Lung (tissue), 12 donors: ENCODE measurements around the gene C2orf92. TPM values are rescaled to one million over a fixed set of nuclear protein-coding genes. Genes with fewer than 3 reads are reported as not detected.

Experiments used
- ATAC-seq: fragments of 200-7000 bp; cut with Tn5 transposase; one replicate; pipeline ENCODE4 v1.9.1; 2020; ENCODE audit warnings: moderate number of reproducible peaks; ENCODE audit not compliant: insufficient read depth, low FRiP score
- DNase-seq, 3 donors: peaks; one replicate each; pipeline ENCODE4 v3.0.0-alpha.2; 2013 to 2017
- H3K27ac ChIP-seq, 2 donors: one replicate each; pipeline ENCODE4 v1.5.1; 2013; ENCODE audit warnings: mild to moderate bottlenecking in 2 of 2, moderate library complexity in 2 of 2, control low read depth in 1 of 2, inconsistent platforms in 1 of 2, low read depth in 1 of 2, low read length in 1 of 2
- H3K27me3 ChIP-seq, 3 donors: one replicate each; pipeline ENCODE4 v1.5.1; 2013; ENCODE audit warnings: low read length in 2 of 3; ENCODE audit not compliant: control insufficient read depth in 3 of 3, insufficient read depth in 3 of 3
- H3K36me3 ChIP-seq, 4 donors: one replicate each; pipeline ENCODE4 v1.5.1; 2013; ENCODE audit warnings: low read length in 4 of 4, mild to moderate bottlenecking in 1 of 4, moderate library complexity in 1 of 4; ENCODE audit not compliant: control insufficient read depth in 4 of 4, insufficient read depth in 4 of 4
- H3K4me1 ChIP-seq, 5 donors: one replicate each; pipeline ENCODE4 v1.5.1; 2013; ENCODE audit warnings: low read length in 5 of 5, mild to moderate bottlenecking in 2 of 5, moderate library complexity in 1 of 5; ENCODE audit not compliant: control insufficient read depth in 5 of 5, insufficient read depth in 5 of 5
- H3K4me3 ChIP-seq: one replicate; pipeline ENCODE4 v1.5.1; 2013; ENCODE audit warnings: mild to moderate bottlenecking, control low read depth, moderate library complexity
- H3K9ac ChIP-seq, 2 donors: one replicate each; pipeline ENCODE4 v1.5.1; 2013; ENCODE audit warnings: low read length in 2 of 2, control low read depth in 1 of 2; ENCODE audit not compliant: insufficient read depth in 1 of 2
- H3K9me3 ChIP-seq, 4 donors: one replicate each; pipeline ENCODE4 v1.5.1; 2013; ENCODE audit warnings: low read length in 3 of 4, mild to moderate bottlenecking in 1 of 4, moderate library complexity in 1 of 4; ENCODE audit not compliant: control insufficient read depth in 4 of 4, insufficient read depth in 3 of 4
- CTCF ChIP-seq: IDR thresholded peaks from 2 replicates; pipeline ENCODE4 v1.5.1; 2012; ENCODE audit warnings: mild to moderate bottlenecking; ENCODE audit errors: control extremely low read depth, extremely low read depth
- WGBS, 2 donors: extraction: QIAGEN DNeasy Blood & Tissue Kit; methylation state at CpG; one replicate each; pipeline ENCODE4 v1.1.7; 2013; 5-methylcytosine and 5-hydroxymethylcytosine counted together
- polyA plus RNA-seq, 2 donors: library from polyadenylated mRNA; stranded (reverse); fragments of 200-250 nt; gene quantifications; one replicate each; pipeline ENCODE4 v1.2.1, GENCODE V29; 2013
- total RNA-seq, 2 donors: library from RNA; depleted of rRNA in 1 of 2; stranded (reverse); fragments of >200 nt in 1 of 2; gene quantifications; one replicate each; pipeline ENCODE4 v1.2.1, GENCODE V29; 2014 to 2021
- donor health status: control.
- donor health status: control.
- donor health status: Bipolar disorder and iron deficiency.
- donor health status: healthy.
- donor health status: DM: yes; HTN: yes; CAD: no.

Gene C2orf92
- total and polyA plus RNA-seq, 4 donors = 1.8 to 19.0 (median 14.2) TPM

GRCh38 chr2:97701851-97702465 lies 32.4 kb downstream of the C2orf92 start:
- ATAC-seq = no peak

GRCh38 chr2:97702731-97703470 lies 33.4 kb downstream of the C2orf92 start:
- H3K4me1 ChIP-seq = no peaks in the 10 kb centered on the region
- no peak overlapping the region for H3K27ac ChIP-seq
- ATAC-seq (no peak), DNase-seq (no peak)
- no peak overlapping the region for H3K4me3 ChIP-seq
- TF ChIP-seq CTCF = no peak
- WGBS, 2 donors = 90 to 94% methylated on average over 19 of the region's 19 CpGs
- no peaks in the 10 kb centered on the region for H3K9me3 ChIP-seq
- H3K27me3 ChIP-seq = no peaks in the 10 kb centered on the region
- H3K36me3 ChIP-seq = no peaks in the 10 kb centered on the region
- H3K9ac ChIP-seq = no peak overlapping the region

More at GRCh38 chr2:97701851-97702465, 32.4 kb downstream of the C2orf92 start:
- H3K4me1 ChIP-seq = no peaks in the 10 kb centered on the region
- no peaks in the 10 kb centered on the region for H3K36me3 ChIP-seq
- TF ChIP-seq CTCF = no peak
- WGBS, 2 donors = 86 to 88% methylated on average over 6 of the region's 6 CpGs
- H3K27ac ChIP-seq = no peak overlapping the region
- no peak overlapping the region for H3K9ac ChIP-seq
- no peak overlapping the region for H3K4me3 ChIP-seq
- no peak for DNase-seq
- H3K9me3 ChIP-seq = no peaks in the 10 kb centered on the region
- H3K27me3 ChIP-seq = no peaks in the 10 kb centered on the region

- Histone ChIP-seq H3K9me3 (no peaks in the 10 kb centered on the region), H3K27me3 (no peaks in the 10 kb centered on the region), H3K4me1 (no peaks in the 10 kb centered on the region), H3K4me3 (no peak overlapping the region), H3K9ac (no peak overlapping the region), H3K27ac (no peak overlapping the region), H3K36me3 (no peaks in the 10 kb centered on the region)
- ATAC-seq = no peak
- no peak for DNase-seq
- 83 to 89% methylated on average over 3 of the region's 3 CpGs for WGBS, 2 donors
- no peak for TF ChIP-seq CTCF
Measured at GRCh38 chr2:97703741-97704140, 34.2 kb downstream of the C2orf92 start.
